ENCODE results near the gene MAPKAPK3. TPM values are rescaled to one million over a fixed set of nuclear protein-coding genes. Genes with fewer than 3 reads are reported as not detected.

MAPKAPK3 gene
- total and polyA plus RNA-seq, 2 of the 8 experiments (the other 6 are each of a cell fraction or from before 2014, with no cell fraction given), result 65.4 to 99.8 TPM

GRCh38 chr3:50674349-50675178, 57.6 kb downstream of the MAPKAPK3 start, which contains the start of gene DOCK3 (continued):
- TF ChIP-seq MAX (IDR thresholded peaks at IDR 0.05) (peak; percentile 65), ATF3 (IDR thresholded peaks at IDR 0.05; ENCODE audit: insufficient read depth, low read depth, low read length) (no peak)
